OCI-LY7 (cell line): ENCODE measurements around the gene SLC66A1.

Source experiments
- CTCF ChIP-seq: fragments of 200-600 bp; sonication (generic); conservative IDR thresholded peaks from 2 replicates; pipeline ENCODE4 v1.5.1; 2014; ENCODE audit warnings: mild to moderate bottlenecking, antibody characterized with exemption, low read length, moderate library complexity, mixed read lengths
- EZH2phosphoT487 ChIP-seq: fragments of 200-600 bp; sonication (generic); IDR thresholded peaks from 2 replicates; pipeline ENCODE4 v1.6.1; 2018; ENCODE audit warnings: low read depth, borderline replicate concordance, mild to moderate bottlenecking, mixed run types, antibody characterized with exemption, low read length, moderate library complexity, mixed read lengths

- TF ChIP-seq CTCF (no peak), EZH2phosphoT487 (no peak)
Observed at GRCh38 chr1:19272064-19272463, 40.1 kb upstream of the SLC66A1 start.
